ENCODE measurements around the gene PCDHGA12.

Gene PCDHGA12

GRCh38 chr5:141441571-141442170, 11.4 kb downstream of the PCDHGA12 start:
- DNase-seq, result no peak

GRCh38 chr5:141465351-141465750, 35.0 kb downstream of the PCDHGA12 start:
- no peak for DNase-seq

GRCh38 chr5:141475625-141476131, 45.4 kb downstream of the PCDHGA12 start, which contains the start of gene PCDHGC3:
Gene PCDHGC3 (plus strand): TSS chr5:141475966. CDS start chr5:141476117, 151 bp downstream.
- DNase-seq, result peak in 1 of 2 donors; percentile 51

- DNase-seq, result no peak
These were observed 46.0 kb downstream of the PCDHGA12 start for GRCh38 chr5:141476132-141476911.

- no peak for DNase-seq
These were observed 46.8 kb downstream of the PCDHGA12 start for GRCh38 chr5:141477044-141477575.

GRCh38 chr5:141477815-141478214, 47.5 kb downstream of the PCDHGA12 start:
- no peak for DNase-seq

GRCh38 chr5:141478321-141478945, 48.1 kb downstream of the PCDHGA12 start:
- no peak for DNase-seq

- DNase-seq, result no peak
These were observed 49.5 kb downstream of the PCDHGA12 start for GRCh38 chr5:141479776-141480175.
